HG02970 (cell line): ENCODE results near the gene OR5M8.

Experiments used
- ATAC-seq: cut with Tn5 transposase; IDR thresholded peaks from one replicate; pipeline ENCODE4 v1.9.1; 2021; ENCODE audit warnings: mild to moderate bottlenecking, moderate library complexity, moderate number of reproducible peaks; ENCODE audit not compliant: unreplicated experiment, low FRiP score

The OR5M8 gene

GRCh38 chr11:56491270-56491669 is at the start of gene OR5M8:
OR5M8 (minus strand) TSS chr11:56491370; CDS start chr11:56491370, 0 bp downstream.
- no peak for ATAC-seq

- no peak for ATAC-seq
Observed at GRCh38 chr11:56533054-56533740, 42.0 kb upstream of the OR5M8 start.

DNA sequence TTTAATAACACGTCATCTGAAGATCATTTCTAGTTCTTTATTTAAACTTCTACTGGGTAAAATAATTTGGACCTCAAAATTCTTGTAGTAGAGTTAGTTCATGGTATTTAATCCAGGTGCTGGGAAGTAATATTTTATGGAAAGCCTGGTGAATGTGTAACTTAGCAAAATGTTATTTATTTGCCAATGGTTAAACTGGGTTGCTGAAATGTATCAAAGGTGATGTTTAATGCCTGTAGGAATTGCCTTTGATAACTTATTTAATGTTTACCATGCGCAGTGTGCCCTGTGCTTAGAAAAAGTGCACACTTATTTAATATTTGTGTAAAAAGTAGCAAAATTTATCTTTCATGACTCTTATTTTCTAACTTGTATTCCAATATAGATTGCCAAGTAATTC is 40.7 kb upstream of the OR5M8 start:
- no peak for ATAC-seq

- ATAC-seq: no peak
Observed at GRCh38 chr11:56522008-56522407, 30.8 kb upstream of the OR5M8 start.

DNA sequence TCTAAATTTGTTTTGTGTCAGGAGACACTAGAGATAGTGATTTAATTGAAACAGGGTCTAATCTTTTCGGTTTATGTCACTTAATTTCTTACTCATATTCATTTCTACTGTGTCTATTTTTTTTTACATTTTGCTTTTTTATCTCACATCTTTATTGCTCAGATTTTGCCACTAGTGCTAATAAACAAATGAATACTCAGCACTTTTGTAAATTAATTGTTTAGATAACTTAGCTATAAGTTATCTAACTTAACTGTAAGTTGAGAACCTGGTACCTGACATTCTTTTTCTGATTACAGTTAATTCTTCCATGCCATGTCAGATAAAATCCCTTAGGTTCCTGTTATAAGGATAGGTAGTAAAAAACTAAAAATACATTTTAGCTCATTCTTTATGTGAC is 22.1 kb upstream of the OR5M8 start:
- ATAC-seq: no peak

GRCh38 chr11:56509439-56509838 is 18.3 kb upstream of the OR5M8 start:
- ATAC-seq: no peak

DNA sequence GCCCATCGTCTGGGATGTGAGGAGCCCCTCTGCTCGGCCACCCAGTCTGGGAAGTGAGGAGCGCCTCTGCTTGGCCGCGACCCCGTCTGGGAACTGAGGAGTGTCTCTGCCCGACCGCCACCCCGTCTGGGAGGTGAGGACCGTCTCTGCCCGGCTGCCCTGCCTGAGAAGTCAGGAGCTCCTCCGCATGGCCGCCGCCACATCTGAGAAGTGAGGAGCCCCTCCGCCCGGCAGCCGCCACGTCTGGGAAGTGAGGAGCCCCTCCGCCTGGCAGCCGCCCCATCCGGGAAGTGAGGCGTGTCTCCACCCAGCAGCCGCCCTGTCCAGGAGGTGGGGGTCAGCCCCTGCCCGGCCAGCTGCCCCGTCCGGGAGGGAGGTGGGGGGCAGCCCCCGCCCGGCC is 5.8 kb upstream of the OR5M8 start:
- no peak for ATAC-seq

DNA sequence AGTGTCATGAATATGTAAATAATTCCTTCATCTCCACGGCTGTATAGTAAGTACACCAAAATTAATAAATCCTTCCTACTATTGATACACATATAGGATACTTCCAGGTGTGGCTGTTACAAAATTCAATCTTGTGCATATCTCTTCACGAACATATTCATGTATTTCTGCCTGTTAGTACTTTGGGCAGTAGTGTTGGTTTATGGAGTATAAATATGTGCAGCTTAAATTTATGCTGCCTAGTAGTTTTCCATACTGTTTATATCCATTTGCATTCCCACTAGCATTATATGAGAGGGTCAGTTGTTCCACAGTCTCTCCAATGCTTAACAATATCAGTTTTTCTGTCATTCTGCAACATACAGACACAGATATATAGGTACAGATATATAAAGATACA is 3.9 kb upstream of the OR5M8 start:
- no peak for ATAC-seq

GRCh38 chr11:56486801-56487200 is 4.4 kb downstream of the OR5M8 start:
- ATAC-seq: no peak

DNA sequence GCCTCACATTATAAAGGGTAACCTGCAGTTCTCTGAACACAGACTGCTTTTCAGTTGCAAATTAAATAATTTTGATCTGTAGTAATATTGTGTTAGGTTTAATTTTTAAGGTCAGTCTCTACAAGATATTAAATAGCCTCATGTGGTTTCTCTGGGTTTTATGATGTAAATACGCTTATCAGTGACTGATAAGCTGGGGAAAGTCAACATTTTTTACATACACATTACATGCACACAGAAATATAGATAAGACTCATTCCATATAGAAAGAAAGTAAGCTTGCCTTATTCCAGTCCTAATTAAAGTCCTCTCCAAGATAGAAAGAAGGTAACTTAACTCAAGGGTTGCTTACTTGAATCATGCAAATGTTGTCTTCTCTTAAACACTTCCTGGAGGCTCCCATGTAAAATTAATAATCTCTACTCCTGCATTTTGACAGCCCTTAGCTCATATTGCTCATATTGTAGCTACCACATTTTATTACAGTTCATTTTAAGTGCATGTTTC is 16.4 kb downstream of the OR5M8 start:
- no peak for ATAC-seq

DNA sequence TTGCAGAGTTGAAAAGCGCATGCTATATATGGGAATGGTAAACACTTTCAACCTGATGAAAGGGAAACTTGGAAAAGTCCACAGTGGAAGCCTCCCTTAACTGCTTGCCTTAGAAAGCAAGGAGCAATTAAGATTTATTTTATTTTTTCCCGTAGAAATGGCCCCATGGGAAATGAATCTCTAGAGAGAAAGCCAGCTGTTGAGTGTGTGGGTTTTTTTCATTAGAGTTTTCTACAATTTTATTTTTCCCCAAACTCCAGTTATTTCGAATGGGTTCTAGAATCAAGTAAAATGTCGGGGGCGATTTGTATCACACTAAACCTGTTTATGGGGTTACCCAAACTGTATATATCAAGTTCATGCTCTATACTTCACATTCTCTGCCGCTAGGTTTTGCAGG is 17.9 kb downstream of the OR5M8 start, which contains the start of gene OR5M3:
Gene OR5M3 (minus strand): TSS at position 101 of the 400 bp plus-strand sequence. CDS start 2,855 bp downstream, outside the sequence.
- ATAC-seq: no peak

- ATAC-seq: no peak
Observed at GRCh38 chr11:56457076-56457475, 34.1 kb downstream of the OR5M8 start.

- no peak for ATAC-seq
Observed at GRCh38 chr11:56453521-56453920, 37.6 kb downstream of the OR5M8 start.
